Measurements from ENCODE around the gene EPHA5.

Gene EPHA5

GRCh38 chr4:65623506-65623905 lies 46.8 kb downstream of the EPHA5 start:
- DNase-seq: no peak

- no peak for DNase-seq
Observed at GRCh38 chr4:65617416-65617815, 52.9 kb downstream of the EPHA5 start.

GRCh38 chr4:65604515-65604914 lies 65.8 kb downstream of the EPHA5 start:
- no peak for DNase-seq

GRCh38 chr4:65600656-65601055 lies 69.6 kb downstream of the EPHA5 start:
- DNase-seq: no peak

- DNase-seq: no peak
Observed at GRCh38 chr4:65599340-65599739, 70.9 kb downstream of the EPHA5 start.

GRCh38 chr4:65597697-65598096 lies 72.6 kb downstream of the EPHA5 start:
- DNase-seq: no peak

GRCh38 chr4:65592089-65592488 lies 78.2 kb downstream of the EPHA5 start:
- no peak for DNase-seq

- DNase-seq: no peak
Observed at GRCh38 chr4:65589921-65590320, 80.4 kb downstream of the EPHA5 start.

GRCh38 chr4:65589331-65589730 lies 81.0 kb downstream of the EPHA5 start:
- no peak for DNase-seq

- DNase-seq: no peak
Observed at GRCh38 chr4:65580551-65580950, 89.7 kb downstream of the EPHA5 start.

GRCh38 chr4:65566473-65566872 lies 103.8 kb downstream of the EPHA5 start:
- no peak for DNase-seq

GRCh38 chr4:65561164-65561563 lies 109.1 kb downstream of the EPHA5 start:
- DNase-seq: no peak

GRCh38 chr4:65559270-65559669 lies 111.0 kb downstream of the EPHA5 start:
- DNase-seq: no peak

- DNase-seq: no peak
Observed at GRCh38 chr4:65552057-65552456, 118.2 kb downstream of the EPHA5 start.

- no peak for DNase-seq
Observed at GRCh38 chr4:65550500-65550899, 119.8 kb downstream of the EPHA5 start.

- DNase-seq: no peak
Observed at GRCh38 chr4:65546882-65547416, 123.3 kb downstream of the EPHA5 start.

GRCh38 chr4:65538571-65538970 lies 131.7 kb downstream of the EPHA5 start:
- DNase-seq: no peak

- no peak for DNase-seq
Observed at GRCh38 chr4:65535113-65535512, 135.2 kb downstream of the EPHA5 start.

- DNase-seq: no peak
Observed at GRCh38 chr4:65521666-65522065, 148.6 kb downstream of the EPHA5 start.

- DNase-seq: no peak
Observed at GRCh38 chr4:65515646-65516045, 154.6 kb downstream of the EPHA5 start.

- no peak for DNase-seq
Observed at GRCh38 chr4:65510976-65511375, 159.3 kb downstream of the EPHA5 start.

GRCh38 chr4:65508168-65508567 lies 162.1 kb downstream of the EPHA5 start:
- DNase-seq: no peak

- no peak for DNase-seq
Observed at GRCh38 chr4:65502131-65502701, 168.1 kb downstream of the EPHA5 start.

- no peak for DNase-seq
Observed at GRCh38 chr4:65498606-65499005, 171.7 kb downstream of the EPHA5 start.

- no peak for DNase-seq
Observed at GRCh38 chr4:65495439-65495838, 174.8 kb downstream of the EPHA5 start.

Measured in T-helper 9 cell (primary cell).